Measurements from ENCODE around the gene SRCIN1.

SRCIN1 gene

GRCh38 chr17:38561416-38562214 is 44.1 kb downstream of the SRCIN1 start:
- DNase-seq: no peak

GRCh38 chr17:38560503-38561318 is 45.0 kb downstream of the SRCIN1 start:
- no peak for DNase-seq

- DNase-seq: no peak
Measured at GRCh38 chr17:38559880-38560230, 45.9 kb downstream of the SRCIN1 start.

DNA sequence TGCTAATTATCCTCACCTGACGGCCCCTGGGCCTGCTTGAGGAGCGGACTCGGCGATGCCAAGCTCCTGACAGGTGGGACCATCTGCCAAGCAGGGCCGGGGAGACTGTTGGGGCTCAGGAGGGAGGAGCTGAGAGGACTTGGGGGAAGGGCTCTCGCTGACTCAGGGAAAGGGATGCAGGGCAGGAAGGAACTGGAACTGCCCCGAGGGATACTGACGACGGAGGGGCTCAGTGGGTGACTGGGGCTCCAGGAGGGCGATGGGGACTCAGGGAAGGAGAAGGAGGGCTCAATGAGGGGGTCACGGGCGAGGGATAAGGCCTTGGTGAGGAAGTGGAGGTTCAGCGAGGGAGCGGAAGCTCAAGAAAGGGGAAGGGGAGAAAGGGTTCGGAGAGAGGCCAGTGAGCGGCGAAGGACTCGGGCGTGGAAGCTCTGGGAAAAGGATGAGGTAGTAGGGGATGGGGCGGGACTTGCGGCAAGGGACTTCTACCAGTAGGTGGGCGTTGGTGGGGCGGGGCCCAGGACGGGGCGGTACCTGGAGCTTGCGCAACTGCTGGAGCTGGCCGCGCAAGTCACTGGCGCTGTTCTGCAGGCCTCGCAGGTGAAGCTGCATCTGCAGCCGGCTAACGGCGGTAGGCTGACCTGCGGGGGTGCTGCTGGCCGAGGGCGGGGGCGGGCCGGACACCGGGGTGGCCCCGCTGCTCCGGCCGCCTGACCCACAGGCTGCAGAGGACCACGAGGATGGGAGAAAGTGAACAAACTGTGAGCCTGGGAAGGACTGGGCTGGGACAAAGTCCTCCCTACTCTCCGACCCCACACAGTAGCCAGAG is 46.5 kb downstream of the SRCIN1 start:
- peak; percentile 92 for DNase-seq

DNA sequence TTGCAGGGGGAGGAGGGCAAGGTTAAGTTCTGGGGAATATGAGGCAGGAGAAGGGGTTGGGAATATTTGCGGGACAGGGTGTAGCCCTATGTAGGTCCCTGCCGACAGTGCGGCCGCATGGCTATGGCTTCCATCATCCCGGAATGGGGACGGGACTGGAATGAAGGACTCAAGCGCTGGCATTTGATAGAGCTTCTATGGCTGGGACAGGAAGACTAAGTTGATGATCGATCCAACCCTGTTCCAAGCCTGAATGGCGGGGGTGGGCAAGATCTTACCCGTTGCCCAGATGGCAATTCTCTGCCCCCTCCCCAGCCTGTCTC is 47.1 kb downstream of the SRCIN1 start:
- no peak for DNase-seq

DNA sequence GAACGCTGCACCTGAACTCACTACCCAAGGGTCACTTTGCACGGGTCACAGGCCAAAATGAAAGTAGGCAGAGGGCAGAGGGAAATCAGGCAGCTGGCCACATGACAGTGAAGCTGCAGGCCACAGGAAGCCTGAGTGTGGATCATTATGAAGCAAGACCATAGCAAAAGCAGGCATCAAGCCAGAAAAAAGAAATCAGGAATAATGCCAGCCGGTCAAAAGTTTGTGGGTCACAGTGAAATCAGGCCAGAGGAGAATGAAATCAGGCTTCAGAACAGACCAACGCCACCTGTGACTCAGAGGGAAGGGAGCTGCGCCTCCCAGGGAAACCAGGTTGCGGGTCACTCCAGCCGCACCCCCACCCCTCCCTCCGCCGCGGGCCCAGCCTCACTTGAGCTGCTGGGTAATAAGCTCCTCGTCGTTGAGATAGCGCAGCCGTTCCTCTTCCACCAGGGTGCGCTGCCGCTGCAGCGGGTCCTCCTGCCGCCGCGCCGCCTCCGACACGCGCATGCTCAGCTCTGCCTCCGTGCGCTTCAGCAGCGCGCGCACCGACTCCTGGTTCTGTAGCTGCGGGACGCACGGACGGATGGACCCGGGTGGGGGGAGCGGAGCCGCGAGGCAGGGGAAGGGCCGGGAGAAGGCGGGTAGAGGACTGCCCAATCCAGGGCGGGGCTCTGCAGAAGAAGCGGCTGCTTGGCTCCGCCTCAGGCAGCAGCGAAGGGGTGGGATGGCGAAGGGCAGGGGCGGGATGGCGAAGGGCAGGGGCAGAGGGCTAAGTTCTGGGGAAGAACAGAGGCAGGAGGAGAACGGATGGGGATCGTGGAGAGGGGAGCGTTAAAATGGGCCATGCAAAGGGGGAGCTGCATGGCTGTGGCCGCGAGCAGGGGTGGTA is 47.7 kb downstream of the SRCIN1 start:
- peak; percentile 91 for DNase-seq

DNA sequence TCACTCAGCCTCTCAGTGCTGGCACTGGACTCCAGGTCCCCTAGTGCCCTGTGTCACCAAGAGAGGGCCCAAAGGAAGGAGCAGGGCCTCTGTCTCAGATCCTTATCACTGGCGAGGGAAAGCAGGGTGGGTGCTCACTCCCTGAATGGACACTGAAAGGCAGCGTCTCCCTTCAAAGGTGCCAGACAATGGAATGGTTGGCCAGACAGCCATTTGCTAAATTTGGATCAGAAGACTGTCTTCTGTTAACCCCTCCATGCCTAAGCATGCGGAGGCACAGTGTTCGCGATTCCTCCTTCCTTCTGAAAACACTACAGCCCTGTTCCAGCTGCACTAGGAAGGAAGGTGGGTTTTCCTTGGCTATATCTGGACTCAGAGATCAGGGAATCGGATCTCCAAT is 48.4 kb downstream of the SRCIN1 start:
- no peak for DNase-seq

- DNase-seq: no peak
Measured at GRCh38 chr17:38556239-38556638, 49.5 kb downstream of the SRCIN1 start.

DNA sequence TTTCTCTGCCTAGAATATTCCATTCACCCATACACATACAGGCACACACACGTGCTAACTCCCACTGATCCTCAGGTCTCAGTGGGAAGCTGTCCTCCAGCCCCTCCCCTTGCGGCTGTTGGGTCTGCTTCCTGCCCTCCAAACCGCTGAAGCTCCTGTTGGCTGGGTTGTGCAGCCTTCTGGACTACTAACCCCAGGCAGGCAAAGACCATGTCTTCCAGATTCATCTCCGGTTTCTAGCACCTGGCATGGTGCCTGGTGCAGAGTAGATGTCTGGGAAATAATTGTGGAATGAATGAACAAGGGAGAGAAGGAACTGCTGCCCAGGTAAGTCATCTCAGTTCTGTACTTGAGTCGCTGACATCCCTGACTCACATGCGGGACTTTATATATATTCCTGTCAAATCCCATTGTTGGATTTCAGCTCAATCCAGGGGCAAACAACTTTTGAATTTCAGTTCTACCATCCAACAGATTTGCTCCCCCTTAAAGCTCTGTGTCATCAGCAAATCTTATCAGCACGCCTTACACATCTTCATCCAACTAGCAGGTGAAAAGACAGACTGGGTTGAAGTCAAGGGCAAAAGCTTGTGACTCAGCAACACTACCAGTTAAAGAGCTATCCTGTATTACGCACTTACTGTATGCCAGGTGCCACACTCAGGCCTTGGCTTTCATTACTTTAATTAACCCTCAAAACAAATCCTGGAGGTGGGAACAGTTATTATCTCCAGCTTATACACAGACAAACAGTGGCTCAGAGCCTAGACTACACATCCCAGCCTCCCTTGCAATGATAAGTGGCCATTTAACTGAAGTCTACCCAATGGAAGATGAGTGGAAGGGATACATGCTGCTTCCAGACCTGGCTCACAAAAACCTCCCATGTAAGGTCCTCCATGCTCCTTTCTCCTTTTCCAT is 51.1 kb downstream of the SRCIN1 start:
- DNase-seq: peak; percentile 98

GRCh38 chr17:38552343-38552742 is 53.4 kb downstream of the SRCIN1 start:
- DNase-seq: no peak

GRCh38 chr17:38551121-38551520 is 54.6 kb downstream of the SRCIN1 start:
- DNase-seq: no peak

GRCh38 chr17:38550661-38551060 is 55.1 kb downstream of the SRCIN1 start:
- no peak for DNase-seq

DNA sequence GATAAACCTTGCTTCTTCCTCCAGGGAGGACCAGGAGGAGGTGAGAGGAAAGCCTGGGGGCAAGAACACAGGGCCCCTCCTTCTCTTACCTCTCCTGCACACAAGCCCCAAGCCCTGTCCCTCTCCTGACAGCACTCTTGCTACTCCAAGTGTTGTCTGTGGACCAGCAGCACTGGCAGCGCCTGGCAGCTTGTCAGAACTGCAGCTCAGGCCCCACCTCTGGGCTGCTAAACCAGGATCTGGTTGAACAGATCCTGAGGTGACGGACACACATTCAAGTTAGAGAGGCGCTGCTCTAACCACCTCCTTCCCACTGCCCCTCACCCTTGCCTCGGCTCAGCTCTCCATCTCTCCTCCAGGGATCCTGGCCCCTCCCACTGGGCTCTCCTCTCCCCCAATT is 56.5 kb downstream of the SRCIN1 start:
- DNase-seq: no peak

GRCh38 chr17:38547444-38547843 is 58.3 kb downstream of the SRCIN1 start:
- DNase-seq: no peak

DNA sequence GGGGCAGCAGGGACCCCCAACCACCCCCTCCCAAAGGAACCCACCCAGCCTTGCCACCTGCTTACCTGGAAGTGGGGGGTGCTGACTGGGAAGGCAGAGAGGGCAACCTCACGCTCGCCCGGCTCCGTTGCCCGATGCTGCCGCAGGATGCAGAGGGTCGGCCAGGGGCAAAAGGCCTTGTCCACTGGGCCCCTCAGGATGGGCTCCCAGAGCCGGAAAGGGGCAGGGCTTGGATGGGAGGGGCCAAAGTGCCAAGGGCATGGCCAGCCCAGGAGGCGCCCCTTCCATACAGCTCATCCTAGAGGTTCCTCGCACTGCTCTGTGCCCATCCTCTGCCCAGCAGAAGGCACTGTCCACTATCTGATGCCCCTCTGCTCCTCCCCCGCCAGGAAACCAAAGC is 59.4 kb downstream of the SRCIN1 start:
- no peak for DNase-seq

GRCh38 chr17:38545531-38546225 is 60.1 kb downstream of the SRCIN1 start:
- no peak for DNase-seq

GRCh38 chr17:38544839-38545209 is 60.9 kb downstream of the SRCIN1 start:
- no peak for DNase-seq

DNA sequence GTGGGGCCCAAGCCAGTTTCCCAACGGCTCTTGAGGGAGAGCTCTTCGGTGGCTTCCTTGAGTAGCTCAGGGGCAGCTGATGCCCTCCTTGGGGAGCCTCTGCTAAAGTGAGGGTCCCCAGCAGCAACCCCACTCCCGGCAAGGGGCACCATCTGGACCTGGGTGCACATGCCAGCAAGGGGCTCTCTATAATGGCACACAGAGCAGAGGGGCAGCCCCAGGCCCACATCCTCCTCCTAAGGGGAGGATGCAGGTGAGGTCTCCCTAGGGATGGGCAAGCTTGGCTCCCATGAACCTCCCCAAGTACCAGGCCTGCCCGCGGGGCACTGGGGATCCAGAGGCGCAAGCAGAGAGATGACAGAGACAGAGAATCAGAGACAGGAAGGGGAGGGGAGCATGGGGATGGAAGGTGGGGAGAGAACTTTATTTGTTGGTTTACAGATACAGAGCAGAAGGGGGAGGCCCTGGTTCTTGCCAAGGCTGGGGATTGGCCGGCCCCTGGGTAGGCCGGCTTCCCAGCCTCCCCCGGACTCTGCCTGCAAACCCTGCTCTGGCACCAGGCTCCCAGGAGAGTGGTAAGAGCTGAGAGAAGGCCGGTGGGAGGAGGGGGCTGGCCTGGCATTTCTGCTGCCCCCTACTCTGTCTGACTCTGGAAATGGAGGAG is 61.4 kb downstream of the SRCIN1 start:
- no peak for DNase-seq

DNA sequence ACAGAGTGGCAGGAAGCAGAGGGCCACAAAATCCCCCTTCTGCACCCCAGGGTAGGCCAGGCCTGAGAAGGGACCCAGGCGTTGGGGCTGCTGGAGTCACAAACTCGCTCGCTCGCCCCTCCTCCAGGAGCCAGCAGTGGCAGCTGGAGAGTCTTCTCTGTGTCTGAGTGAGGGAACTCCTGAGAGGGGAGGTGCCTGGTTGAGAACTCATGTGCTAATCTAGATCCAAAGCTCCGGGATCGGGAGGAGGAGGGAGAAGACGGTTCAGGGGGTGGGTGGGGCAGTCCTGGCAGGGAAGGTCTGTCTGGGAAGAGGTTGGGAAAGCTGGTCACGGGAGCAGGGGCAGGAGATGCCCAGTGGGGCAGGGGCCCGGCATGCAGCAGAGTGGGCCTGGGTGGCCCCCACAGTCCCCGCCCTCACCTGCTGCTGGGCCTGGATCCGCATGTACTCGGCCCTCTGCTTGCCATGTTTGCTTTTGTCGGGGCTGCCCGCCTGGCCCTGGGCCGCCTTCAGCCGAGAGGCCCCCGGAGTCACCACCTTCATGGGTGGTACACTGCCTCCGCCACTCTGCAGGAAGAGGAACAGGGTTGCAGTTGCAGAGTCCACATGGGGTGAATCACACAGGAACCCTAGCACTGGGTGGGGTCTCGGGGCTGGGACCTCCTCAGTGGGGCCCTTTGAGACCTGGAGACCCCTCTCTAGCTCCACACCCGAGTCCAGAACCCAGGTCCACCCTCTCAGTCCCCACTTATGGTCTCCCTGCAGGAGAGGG is 62.2 kb downstream of the SRCIN1 start:
- DNase-seq: no peak
